Forelimb muscle (tissue), 1 donor: Measurements from ENCODE around the gene A3GALT2. TPM values are rescaled to one million over a fixed set of nuclear protein-coding genes. Genes with fewer than 3 reads are reported as not detected.

ENCODE experiments used
- DNase-seq: peaks from one replicate; pipeline ENCODE4 v3.0.0-alpha.2; 2013; ENCODE audit warnings: low read depth
- polyA plus RNA-seq: library from polyadenylated mRNA; unstranded; fragments of 120-200 nt; gene quantifications from one replicate; pipeline ENCODE4 v1.2.1, GENCODE V29; 2013; ENCODE audit not compliant: insufficient read length

The A3GALT2 gene
- polyA plus RNA-seq, 1 donor: not detected

DNA sequence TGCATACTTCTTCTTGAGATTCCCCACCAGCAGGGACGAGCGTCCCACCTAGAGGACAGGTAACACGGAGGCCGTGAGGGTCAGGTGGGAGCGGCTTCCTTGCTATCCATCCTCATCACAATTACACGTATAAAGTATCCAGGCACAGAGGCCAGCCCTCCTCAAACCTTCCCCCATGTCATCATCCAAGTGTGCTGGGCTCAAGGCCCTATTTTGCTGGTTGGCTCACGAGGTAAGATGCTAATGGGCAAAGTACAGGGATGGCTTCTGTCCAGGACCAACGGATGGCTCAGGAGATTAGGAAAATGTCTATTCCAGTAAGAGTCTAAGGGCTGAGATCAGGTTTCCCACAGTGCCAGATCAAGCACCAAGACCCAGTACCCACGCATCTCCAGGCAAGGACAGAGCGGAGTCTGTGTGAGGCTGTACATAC lies 11.5 kb upstream of the A3GALT2 start:
- no peak for DNase-seq

DNA sequence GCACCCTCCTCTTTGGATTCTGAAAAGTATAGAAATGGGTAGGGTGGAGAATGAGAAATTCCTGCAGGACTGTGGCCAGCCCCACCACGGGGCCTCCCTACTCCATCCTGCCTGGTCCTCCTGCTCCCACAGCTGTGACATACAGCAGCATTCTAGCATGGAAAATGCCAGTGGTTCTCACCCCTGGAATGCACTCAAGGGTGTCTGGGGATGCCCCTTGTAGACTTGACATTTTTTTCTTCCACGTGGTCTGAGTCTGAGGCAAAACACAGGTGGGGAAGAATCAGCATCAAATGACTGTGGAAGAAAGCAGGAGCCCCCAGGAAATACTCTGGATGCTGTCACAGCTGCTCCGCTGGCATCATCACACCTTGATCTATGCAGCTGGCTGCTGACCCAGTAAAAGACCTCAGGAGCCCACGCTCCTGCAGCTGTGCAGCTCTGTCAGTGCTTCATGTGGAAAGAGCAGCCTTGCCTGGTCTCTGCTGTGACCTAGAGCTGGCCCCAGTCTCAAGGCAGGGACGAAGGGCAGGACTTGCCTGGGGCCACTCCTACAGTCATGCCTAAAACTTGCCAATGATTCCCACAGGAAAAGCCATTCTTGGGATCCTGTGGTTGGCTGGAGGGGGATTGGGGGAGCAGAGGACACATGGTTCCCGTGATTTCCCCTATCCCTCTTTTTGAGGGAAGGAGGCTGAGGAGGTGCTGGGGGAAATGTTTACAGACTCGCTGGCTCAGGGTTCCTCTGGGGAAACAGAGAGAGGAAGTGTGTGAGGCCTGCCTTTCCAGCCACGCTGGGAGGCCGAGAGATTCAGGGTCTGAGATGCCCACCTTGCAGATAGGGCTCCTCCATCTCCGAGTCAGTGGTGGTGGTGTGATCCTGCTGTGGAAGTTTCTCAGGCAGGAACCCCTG lies 10.8 kb upstream of the A3GALT2 start:
- DNase-seq: no peak

DNA sequence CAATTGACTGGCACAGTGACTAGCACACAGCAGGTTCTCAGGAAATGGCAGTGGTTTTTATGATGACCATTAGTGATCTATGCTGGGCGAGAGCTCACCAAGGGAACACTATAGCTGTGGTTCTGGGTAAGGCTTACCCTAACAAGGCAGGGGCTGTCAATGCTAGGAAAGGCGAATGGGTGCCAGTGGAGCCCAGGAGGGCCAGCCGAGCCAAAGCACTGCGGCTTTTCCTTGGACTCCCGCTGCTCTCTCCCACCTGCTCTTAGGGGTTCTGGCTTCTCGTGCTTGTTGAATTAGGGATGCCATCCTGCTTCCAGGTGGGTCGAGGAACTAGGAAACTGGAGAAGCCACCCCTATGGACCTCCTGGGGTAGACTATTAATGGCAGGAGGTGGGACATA lies 10.0 kb upstream of the A3GALT2 start:
- no peak for DNase-seq

DNA sequence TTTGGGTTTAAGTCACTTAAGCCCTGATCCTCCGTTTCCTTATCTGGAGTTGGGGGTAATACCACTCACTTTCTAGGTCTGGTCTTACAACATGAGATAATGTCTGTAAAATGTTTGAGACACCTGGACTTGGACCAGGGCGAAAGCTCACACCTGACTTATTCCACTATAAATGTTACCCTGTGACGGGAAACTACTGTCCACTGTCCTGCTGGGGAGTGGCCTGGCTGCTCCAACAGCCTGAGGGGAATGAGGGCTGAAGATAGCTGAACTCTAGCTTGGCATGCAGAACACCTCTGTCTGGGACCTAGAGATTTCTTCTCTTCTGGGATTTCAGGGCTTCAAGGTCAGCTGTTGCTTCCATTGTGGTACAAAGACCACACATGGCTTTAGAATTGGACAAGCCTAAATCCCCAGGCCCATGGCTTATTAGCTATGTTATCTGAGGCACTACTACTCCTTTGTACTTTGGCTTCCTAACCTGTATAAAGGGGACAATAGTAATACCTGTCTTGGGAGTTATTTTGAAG lies 9.5 kb upstream of the A3GALT2 start:
- no peak for DNase-seq

DNA sequence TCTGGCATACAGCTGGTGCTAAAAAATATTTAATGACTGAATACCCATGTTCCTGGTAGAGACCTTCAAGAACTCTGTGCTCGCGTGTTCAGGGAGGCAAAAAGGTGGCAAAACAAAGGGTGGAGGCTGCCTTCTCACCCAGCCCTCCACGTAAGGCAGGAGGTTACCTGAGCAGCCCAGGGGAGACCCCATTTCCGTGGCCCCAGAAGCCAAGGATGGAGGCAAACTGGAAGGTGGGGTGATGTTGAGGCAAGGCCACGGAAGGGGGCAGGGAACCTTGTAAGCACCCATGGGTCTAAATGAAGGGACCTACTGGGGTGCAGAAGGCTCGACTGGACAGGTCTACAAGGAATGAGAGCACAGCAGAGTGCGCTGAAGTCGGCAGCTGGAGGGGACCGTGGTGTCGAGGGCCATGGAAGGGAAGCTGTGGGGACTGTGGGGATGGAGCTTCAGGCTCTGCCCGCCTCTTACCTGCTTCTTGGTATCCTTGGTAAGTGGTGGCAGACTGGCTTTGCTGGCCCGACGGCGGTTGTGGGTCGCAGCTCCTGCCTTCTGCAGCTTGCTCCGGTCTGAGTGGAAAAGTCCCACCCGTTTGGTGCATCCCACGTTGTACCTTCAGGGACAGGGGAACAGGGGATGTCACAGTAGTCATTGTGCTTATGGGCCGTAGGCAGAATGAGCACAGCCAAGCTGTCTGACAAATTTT lies 8.9 kb upstream of the A3GALT2 start:
- DNase-seq: no peak

DNA sequence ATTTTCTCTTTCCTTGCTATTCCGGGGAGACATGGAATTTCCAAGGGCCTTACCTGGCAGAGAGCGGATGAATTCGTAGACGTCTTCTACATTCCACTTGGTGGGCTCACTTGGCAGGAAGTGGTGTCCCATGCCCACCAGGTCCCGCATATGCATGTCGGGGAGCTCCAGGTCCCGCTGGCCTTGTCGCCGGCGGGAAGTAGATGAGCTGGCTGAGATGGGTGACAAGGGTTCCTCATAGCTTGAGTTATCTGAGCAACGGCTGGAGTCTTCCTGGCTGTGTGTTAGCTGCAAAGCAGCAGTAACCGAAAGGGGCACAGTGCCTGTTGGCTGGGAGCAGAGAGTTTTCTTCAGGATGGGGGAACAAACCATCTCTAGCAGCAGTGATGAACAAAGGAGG lies 7.9 kb upstream of the A3GALT2 start:
- no peak for DNase-seq

DNA sequence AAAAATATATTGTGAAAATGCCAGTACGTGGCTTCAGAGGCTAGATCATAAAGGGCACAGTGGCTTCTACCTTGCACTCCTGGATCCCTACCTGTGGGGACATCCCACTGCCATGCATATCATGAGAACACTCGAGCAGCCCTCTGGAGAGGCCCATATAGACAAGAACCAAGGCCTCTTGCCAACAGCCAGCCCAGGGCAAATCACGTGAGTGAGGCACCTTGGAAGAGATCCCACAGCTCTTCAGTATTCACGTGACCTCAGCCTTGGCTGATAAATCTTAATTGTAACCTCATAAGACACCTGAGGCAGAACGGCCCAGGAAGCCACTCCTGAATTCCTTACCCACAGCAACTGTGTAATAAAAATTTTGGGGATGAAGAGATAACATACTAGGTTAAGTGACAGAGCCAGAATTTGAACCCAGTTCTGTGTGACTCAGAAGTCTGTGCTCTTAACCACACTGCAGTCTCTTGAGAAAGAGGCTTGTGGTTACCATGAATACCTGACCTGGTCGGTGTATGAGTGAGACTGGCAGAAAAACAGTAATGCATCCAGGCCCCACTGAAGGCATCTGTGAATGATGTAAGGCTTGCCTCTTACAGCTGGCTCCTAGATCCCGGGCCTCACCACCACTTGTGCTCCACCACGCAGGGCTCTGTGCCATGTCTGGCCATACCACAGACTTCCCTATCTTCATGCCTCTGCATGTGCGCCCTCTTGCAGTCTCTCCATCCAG lies 6.9 kb upstream of the A3GALT2 start:
- DNase-seq: no peak

DNA sequence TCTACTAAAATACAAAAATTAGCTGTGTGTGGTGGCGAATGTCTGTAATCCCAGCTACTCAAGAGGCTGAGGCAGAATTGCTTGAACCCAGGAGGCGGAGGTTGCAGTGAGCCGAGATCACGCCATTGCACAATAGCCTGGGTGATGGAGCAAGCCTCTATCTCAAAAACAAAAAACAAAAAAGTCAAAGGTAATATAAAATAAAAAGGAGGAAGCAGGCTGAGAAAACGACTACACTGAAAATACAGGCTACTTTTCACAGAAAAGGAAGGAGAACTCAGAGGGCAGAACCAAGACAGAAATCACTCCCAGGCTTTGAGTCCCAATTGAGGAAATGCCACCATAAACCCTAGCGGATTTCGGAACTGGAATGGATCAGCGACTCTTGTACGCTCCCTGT lies 5.9 kb upstream of the A3GALT2 start:
- DNase-seq: no peak

DNA sequence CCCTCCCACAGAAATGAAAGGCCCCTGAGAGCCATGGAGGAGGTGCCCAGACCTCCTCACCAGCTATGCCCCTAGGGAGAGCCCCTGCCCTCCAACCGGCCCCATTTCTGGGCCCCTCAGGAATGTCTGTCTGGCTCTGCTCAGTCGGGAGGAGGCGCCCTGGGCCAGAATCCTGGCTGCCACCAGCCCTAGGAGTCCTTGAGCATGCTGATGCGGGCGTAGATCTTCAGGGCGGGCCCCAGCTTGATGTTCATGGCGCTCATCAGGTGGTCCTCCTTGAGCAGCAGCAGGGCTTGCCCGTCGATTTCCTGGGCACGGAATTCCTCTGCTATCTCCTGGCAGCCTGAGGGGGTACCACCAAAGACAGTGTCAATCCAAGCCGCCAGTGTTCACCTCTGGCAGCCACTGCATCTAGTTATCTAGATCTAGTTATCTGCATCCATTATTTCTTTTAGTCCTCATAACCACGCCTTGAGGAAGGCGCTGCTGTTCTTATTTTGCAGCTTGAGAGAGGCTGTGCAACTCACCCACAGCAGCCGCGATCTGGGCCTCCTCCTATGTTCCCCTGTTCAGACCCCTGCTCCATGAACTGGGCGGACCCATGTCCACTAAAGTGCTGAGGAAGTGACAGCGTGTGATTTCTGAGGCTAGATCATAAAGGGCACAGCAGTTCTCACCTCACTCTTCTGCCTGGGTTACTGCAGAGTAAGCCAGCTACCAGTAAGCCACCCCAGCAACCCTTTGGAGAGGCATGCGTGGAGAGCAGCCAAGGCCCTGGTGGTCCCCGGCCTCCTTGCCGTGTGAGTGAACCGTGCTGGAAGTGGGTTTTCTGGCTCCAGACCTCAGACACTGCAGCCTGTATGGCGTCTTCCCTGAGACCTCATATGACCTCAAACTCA lies 4.0 kb upstream of the A3GALT2 start:
- DNase-seq: no peak

DNA sequence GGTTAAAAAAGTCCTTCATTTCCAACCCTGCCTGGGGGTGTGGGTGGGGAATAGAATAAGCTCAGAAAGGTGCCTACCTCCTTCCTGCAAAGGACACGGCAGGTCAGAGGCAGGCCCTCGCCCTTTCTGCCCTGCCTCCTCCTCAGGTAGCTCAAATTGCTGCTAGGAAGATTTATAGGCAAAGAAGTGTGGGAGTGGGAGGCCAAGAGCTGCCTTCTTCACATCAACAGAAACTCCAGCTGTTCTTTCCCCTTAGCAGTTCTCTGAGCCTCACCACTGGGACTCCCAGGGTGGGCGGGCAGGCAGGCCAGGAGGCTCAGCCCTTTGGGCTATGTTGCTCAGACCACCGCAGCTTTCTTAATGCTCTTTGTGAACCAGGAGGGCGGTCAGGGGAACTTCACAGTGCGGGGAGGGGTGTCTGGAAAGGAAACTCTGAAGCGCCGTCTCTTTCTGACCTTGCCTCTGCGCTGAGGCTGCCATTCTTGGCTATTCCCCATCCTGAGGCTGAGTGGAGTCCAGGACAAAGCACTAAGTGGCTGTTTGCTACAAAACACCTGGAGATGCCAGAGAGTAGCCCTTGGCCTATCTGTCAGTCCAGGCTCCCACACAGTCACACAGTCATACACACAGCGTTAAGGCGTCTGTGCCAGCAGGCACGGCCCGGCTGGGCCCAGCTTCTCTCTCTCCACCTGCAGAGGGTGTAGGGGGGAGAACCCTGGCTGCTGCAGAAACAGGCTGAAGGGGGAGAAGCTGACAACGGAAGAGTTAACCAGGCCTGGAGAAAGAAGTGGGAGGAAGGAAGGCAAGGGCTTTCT lies 3.0 kb upstream of the A3GALT2 start:
- no peak for DNase-seq

DNA sequence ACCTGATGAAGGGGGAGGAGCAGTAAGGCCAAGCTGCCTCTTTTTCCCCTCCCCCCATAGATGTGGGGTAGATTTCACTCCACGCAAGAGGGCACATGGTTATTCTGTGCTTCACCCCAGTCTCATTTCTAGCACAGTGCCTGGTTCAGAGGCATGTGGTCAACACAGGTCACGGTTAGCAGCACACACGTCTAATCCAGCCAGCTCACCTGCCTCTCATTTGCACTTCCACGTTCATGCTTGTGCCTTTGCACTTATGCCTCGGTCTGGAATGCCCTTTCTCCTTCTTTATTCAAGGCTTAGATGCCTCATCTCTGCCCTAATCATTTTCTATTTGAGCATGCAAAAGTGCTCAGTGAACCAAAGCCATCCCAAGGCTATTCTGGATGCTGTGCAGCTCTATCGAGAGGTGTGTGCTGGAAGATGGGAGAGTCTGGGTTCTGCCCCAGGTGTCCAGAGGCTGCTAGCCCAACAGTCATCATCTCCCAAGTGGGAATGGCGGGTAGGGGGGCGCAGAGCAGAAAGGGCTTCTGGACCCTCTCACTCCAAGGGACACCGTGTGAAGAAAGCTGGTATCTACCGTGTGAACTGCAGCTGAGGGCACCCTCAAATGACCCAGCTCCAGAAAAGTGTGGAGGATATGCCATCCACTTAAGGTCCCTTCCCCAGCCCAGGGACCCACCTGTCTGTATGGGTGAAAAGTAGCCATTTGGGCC lies 2.1 kb upstream of the A3GALT2 start:
- DNase-seq: no peak

DNA sequence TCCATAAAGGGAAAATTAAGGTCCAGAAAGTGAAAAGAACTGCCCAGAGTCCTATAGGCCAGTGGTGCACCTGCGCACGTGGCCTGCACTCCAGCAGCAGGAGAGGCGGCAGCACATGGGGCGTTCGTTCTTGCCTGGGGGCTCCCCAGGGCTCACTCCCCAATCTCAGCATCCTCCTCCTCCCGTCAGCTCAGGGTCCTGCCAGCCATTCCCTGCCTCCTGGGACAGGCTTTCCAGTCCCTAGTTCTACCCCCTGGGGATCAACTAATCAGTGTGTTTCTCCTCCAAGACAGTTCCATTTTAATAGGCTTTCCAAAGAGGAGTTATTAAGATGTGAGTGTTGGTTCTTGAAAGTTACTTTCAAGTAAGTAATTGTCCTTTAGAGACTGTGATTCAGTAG lies 1.2 kb upstream of the A3GALT2 start:
- DNase-seq: no peak

DNA sequence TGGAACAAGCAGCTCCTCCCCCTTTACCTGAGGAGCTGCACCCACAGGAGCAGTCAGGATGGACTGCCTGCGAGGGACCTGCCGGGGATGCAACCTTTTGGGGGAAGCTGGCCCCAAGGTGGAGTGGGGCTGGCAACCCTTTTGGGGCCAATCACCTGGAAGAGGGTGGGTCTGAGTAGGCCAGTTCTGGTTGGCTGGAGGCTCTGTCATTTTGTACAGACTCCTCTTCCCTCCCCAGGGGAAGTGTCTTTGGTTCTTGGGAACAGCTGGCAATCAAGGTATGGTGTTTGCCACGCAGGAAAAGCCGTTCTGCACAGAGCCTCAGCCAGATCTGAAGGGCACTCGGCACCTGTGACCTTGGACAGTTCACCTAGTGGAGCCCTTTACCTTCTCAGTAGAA lies 280 bp upstream of the A3GALT2 start:
- DNase-seq: no peak

DNA sequence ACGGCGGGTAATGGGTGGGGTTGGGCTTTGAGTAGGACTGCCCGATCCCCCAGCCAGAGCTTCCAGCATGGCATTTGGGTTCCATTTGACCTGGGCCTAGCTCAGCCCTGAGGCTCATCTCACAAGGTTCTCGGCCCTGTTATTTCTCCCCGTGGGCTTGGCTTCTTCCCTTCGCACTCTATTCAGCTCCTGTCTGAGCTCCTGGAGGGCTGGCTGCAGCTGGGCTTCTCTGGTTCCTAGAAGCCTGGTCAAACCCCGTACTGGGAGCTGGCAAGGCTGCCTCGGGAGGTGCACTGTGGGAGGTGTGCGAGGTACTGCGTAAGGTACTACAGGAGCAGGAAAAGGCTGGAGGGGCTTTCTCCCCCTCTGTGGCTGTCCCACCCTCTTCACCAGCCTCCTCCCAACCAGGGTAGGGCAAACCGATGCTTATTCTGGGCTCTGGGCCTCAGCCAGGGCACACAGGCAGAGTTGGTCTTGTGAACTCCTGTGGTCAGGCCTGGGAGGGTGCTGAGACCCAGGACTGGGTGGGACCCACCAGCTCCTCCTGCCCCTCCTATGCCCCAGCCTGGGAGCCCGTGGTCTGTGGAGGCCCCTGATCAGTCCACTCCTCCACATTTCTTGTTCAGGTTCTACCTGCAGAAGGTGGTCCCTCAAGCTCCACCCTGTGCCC lies 814 bp downstream of the A3GALT2 start:
- no peak for DNase-seq

DNA sequence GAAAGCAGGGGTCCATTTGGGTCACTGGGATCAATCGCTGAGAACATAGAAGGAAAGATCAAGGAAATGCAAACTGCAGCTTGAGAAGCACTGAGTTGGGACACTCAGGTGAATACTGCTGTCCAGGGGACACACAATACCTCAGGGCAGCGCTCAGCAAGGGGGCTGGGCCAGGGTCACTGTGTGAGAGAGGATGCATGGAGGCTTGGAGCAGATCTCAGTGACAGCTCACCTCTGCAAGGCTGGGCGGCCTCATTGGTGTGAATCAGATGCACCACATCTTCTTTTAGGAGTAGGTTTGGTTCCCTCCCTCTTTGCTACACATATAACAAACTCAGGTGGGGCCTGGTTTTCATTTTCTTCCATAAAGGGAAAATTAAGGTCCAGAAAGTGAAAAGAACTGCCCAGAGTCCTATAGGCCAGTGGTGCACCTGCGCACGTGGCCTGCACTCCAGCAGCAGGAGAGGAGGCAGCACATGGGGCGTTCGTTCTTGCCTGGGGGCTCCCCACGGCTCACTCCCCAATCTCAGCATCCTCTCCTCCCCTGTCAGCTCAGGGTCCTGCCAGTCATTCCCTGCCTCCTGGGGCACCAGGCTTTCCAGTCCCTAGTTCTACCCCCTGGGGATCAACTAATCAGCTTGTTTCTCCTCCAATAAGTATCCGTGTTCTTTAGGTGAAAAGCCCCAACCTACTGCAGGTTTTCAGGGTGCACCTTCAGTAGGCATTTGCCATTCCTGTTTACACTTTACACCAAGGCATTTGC lies 1.5 kb downstream of the A3GALT2 start:
- DNase-seq: no peak

DNA sequence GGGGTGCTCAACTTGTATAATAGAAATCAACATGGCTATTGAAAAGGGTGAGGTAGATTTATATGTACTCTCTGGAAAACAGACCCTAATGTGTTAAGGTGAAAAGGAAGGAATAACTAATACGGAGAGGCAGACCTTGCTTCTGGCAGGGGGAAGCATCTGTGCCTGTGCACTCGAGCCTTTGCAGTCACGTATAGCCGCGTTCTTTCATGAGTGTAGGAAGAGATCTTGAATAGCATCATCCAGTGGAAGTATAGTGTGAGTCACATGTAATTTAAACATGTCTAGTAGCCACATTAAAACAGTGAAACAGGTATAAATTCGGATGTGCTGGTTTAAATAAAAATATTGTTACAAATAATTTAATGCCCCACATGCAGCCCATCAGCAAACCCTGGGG lies 3.0 kb downstream of the A3GALT2 start:
- no peak for DNase-seq

DNA sequence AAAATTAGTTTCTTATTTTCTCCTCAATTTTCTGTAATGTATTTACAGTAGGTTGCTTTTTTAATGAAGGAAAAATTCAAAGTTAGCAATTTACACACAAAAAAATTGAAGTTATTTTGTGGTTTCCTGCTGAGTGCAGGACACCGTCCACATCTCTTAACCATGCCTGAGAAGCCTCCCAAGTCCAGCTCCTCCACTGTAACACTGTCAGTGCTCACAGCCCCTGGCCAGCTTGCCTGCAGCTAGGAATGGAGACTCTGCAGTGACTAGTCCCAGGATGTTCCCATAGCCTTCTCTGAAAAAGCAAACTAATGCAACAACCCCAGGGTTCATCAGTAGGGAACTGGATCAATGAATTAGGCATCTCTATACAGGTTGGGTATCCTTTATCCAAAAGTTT lies 3.5 kb downstream of the A3GALT2 start:
- DNase-seq: no peak

DNA sequence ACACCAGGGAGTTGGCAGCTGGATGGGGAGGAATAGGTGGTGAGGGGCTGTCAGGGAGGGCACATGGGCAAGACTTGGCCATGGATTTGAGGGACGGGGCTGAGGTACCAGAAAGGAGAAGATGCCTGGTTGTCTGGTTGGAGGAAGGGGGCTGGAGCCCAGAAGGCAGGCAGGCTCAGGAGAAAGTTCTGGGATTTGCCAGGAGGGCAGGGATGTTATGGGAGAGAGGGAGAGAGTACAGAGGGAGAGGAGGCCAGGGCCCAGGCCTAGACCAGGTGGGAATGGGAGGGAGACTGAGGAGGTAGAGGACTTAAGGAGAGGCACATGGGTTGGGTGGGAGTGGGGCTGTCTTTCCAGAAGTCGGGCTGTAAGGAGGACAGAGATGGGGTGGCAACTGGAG lies 4.3 kb downstream of the A3GALT2 start:
- no peak for DNase-seq
